GM12891 (cell line): ENCODE results near the gene C11orf91.
A peak's percentile ranks its signal among the peaks of the same experiment; 100 is the strongest.
"Not testable (repeated sequence)": the region's sequence is repeated elsewhere in the genome, so short reads cannot be mapped to it uniquely, and the experiment has no call there.

ENCODE experiments used
- DNase-seq: peaks from one replicate; pipeline ENCODE4 v3.0.0; 2011; ENCODE audit warnings: low spot score; ENCODE audit not compliant: insufficient read length
- FAIRE-seq: peaks from 2 replicates; lab custom pipeline; 2011; peaks lifted over from hg19 to GRCh38; lab: Jason Lieb, UNC
- PAX5 ChIP-seq: IDR thresholded peaks from 2 replicates; pipeline ENCODE4 v1.6.1; 2011; ENCODE audit warnings: low read length, moderate library complexity, mild to moderate bottlenecking; ENCODE audit not compliant: insufficient read depth, severe bottlenecking
- POLR2A ChIP-seq: IDR thresholded peaks from 2 replicates; pipeline ENCODE4 v1.6.1; 2011; ENCODE audit warnings: low read depth, low read length, control low read depth
- POLR2AphosphoS5 ChIP-seq: IDR thresholded peaks from 2 replicates; pipeline ENCODE4 v1.6.1; 2011; ENCODE audit warnings: low read depth, low read length, control low read depth
- POU2F2 ChIP-seq: IDR thresholded peaks from 2 replicates; pipeline ENCODE4 v1.6.1; 2011; ENCODE audit warnings: low read depth, mild to moderate bottlenecking, control low read depth, low read length, moderate library complexity
- SPI1 ChIP-seq: IDR thresholded peaks from 2 replicates; pipeline ENCODE4 v1.6.1; 2011; ENCODE audit warnings: low read depth, low read length, control low read depth
- TAF1 ChIP-seq: IDR thresholded peaks from 2 replicates; pipeline ENCODE4 v1.6.1; 2011; ENCODE audit warnings: low read depth, low read length, control low read depth

C11orf91 gene

GRCh38 chr11:33722590-33723234, 22.1 kb upstream of the C11orf91 start:
- FAIRE-seq = peak; percentile 26
- DNase-seq = no peak
- TF ChIP-seq POLR2A = 0 out of 2 replicates have a peak, but pooled peaks have one; percentile 35
- no peak for TF ChIP-seq POLR2AphosphoS5

GRCh38 chr11:33721984-33722383, 21.4 kb upstream of the C11orf91 start:
- no peak for TF ChIP-seq TAF1
- TF ChIP-seq POLR2AphosphoS5 = no peak
- DNase-seq = no peak
- no peak for FAIRE-seq

- TF ChIP-seq TAF1 = no peak
- TF ChIP-seq POU2F2 = no peak
- TF ChIP-seq POLR2AphosphoS5 = no peak
- TF ChIP-seq PAX5 = no peak
- TF ChIP-seq SPI1 = no peak
- TF ChIP-seq POLR2A = no peak
- DNase-seq (no peak), FAIRE-seq (no peak)
These were observed 20.8 kb upstream of the C11orf91 start for GRCh38 chr11:33721426-33721825.

GRCh38 chr11:33719587-33719986, 19.0 kb upstream of the C11orf91 start:
- DNase-seq = no peak
- no peak for TF ChIP-seq PAX5
- no peak for FAIRE-seq

GRCh38 chr11:33718440-33718839, 17.8 kb upstream of the C11orf91 start:
- DNase-seq (no peak), FAIRE-seq (no peak)
- TF ChIP-seq POLR2A (no peak), POLR2AphosphoS5 (no peak), PAX5 (no peak), POU2F2 (no peak), SPI1 (no peak), TAF1 (no peak)

GRCh38 chr11:33716243-33716642, 15.6 kb upstream of the C11orf91 start:
- TF ChIP-seq POLR2AphosphoS5 (no peak), PAX5 (no peak), TAF1 (no peak), POLR2A (no peak), POU2F2 (no peak), SPI1 (no peak)
- DNase-seq (no peak), FAIRE-seq (no peak)

- FAIRE-seq (peak; percentile 48), DNase-seq (no peak)
- TF ChIP-seq PAX5 (no peak), SPI1 (no peak), POU2F2 (no peak), TAF1 (no peak), POLR2A (no peak), POLR2AphosphoS5 (no peak)
These were observed 13.3 kb upstream of the C11orf91 start for GRCh38 chr11:33713856-33714398.

- TF ChIP-seq POLR2AphosphoS5 (no peak), POLR2A (no peak), POU2F2 (no peak), TAF1 (no peak), PAX5 (no peak), SPI1 (no peak)
- no peak for DNase-seq
- no peak for FAIRE-seq
These were observed 12.7 kb upstream of the C11orf91 start for GRCh38 chr11:33713151-33713855.

- FAIRE-seq (no peak), DNase-seq (no peak)
- TF ChIP-seq POU2F2 (no peak), TAF1 (no peak), SPI1 (no peak), POLR2AphosphoS5 (no peak), POLR2A (no peak), PAX5 (no peak)
These were observed 11.8 kb upstream of the C11orf91 start for GRCh38 chr11:33712436-33712835.

GRCh38 chr11:33709466-33709865, 8.8 kb upstream of the C11orf91 start:
- DNase-seq (no peak), FAIRE-seq (no peak)
- TF ChIP-seq POLR2AphosphoS5 (no peak), POU2F2 (no peak), POLR2A (no peak), TAF1 (no peak)

GRCh38 chr11:33708985-33709384, 8.4 kb upstream of the C11orf91 start:
- FAIRE-seq (no peak), DNase-seq (no peak)

GRCh38 chr11:33707831-33708230, 7.2 kb upstream of the C11orf91 start:
- DNase-seq, FAIRE-seq: not testable (repeated sequence)

More at GRCh38 chr11:33708985-33709384, 8.4 kb upstream of the C11orf91 start:
- TF ChIP-seq PAX5 (no peak), TAF1 (no peak), POLR2A (no peak), POLR2AphosphoS5 (no peak), POU2F2 (no peak), SPI1 (no peak)
